Keratinocyte (primary cell): ENCODE results near the gene CHAF1A. TPM values are rescaled to one million over a fixed set of nuclear protein-coding genes. Genes with fewer than 3 reads are reported as not detected.

Source experiments
- DNase-seq: peaks from one replicate; pipeline ENCODE4 v3.0.0-alpha.2; 2011; ENCODE audit warnings: low read depth, missing footprints, low spot score
- FAIRE-seq: peaks from 2 replicates; lab custom pipeline; 2011; peaks lifted over from hg19 to GRCh38; lab: Jason Lieb, UNC
- H2AFZ ChIP-seq: 2 replicates; pipeline ENCODE4 v1.6.0; 2012; ENCODE audit warnings: low read length, control low read depth, inconsistent platforms; ENCODE audit not compliant: control insufficient read depth
- H3K27ac ChIP-seq: 2 replicates; pipeline ENCODE4 v1.5.1; 2011; ENCODE audit warnings: low read length; ENCODE audit not compliant: control insufficient read depth, insufficient read depth
- H3K27me3 ChIP-seq: 3 replicates; pipeline ENCODE4 v1.6.0; 2011; ENCODE audit warnings: low read length; ENCODE audit not compliant: control insufficient read depth, insufficient read depth; ENCODE audit errors: extremely low read depth
- H3K36me3 ChIP-seq, 2 experiments: 2 replicates in 1 of 2; 3 replicates in 1 of 2; pipeline ENCODE4 v1.5.1; 2011; ENCODE audit warnings: low read length in 2 of 2, mild to moderate bottlenecking in 1 of 2; ENCODE audit not compliant: control insufficient read depth in 2 of 2, insufficient read depth in 2 of 2; ENCODE audit errors: extremely low read depth in 1 of 2
- H3K4me1 ChIP-seq: 3 replicates; pipeline ENCODE4 v1.5.1; 2011; ENCODE audit warnings: low read length; ENCODE audit not compliant: control insufficient read depth, insufficient read depth; ENCODE audit errors: extremely low read depth
- H3K4me2 ChIP-seq: 3 replicates; pipeline ENCODE4 v1.6.0; 2011; ENCODE audit warnings: low read depth, low read length; ENCODE audit not compliant: control insufficient read depth, insufficient read depth; ENCODE audit errors: extremely low read depth
- H3K4me3 ChIP-seq, 3 experiments: fragments of 200-600 bp in 1 of 3; sonication (generic) in 1 of 3; 2 replicates in 2 of 3; 3 replicates in 1 of 3; pipeline ENCODE4 v1.5.1; 2011 to 2016; ENCODE audit warnings: low read length in 3 of 3, mild to moderate bottlenecking in 3 of 3, control low read depth in 2 of 3, inconsistent platforms in 1 of 3, low read depth in 1 of 3, mixed read lengths in 1 of 3, mixed run types in 1 of 3, moderate library complexity in 1 of 3; ENCODE audit not compliant: control insufficient read depth in 2 of 3, insufficient read depth in 2 of 3; ENCODE audit errors: extremely low read depth in 1 of 3
- H3K79me2 ChIP-seq: 2 replicates; pipeline ENCODE4 v1.6.0; 2012; ENCODE audit warnings: low read length; ENCODE audit not compliant: control insufficient read depth, insufficient read depth
- H3K9ac ChIP-seq: 3 replicates; pipeline ENCODE4 v1.6.0; 2011; ENCODE audit warnings: low read length; ENCODE audit not compliant: control insufficient read depth, insufficient read depth; ENCODE audit errors: extremely low read depth
- H3K9me1 ChIP-seq: 3 replicates; pipeline ENCODE4 v1.6.0; 2011; ENCODE audit warnings: low read length; ENCODE audit not compliant: control insufficient read depth, insufficient read depth; ENCODE audit errors: extremely low read depth
- H3K9me3 ChIP-seq: 2 replicates; pipeline ENCODE4 v1.5.1; 2012; ENCODE audit warnings: low read depth, low read length; ENCODE audit not compliant: control insufficient read depth
- H4K20me1 ChIP-seq: 3 replicates; pipeline ENCODE4 v1.6.0; 2011; ENCODE audit warnings: low read length; ENCODE audit not compliant: control insufficient read depth, insufficient read depth; ENCODE audit errors: extremely low read depth
- EZH2 ChIP-seq: IDR thresholded peaks from one replicate; pipeline ENCODE4 v1.6.1; 2012; ENCODE audit warnings: inconsistent platforms, mild to moderate bottlenecking, low read length, moderate library complexity
- dilution Hi-C: fragments of 300-500 bp; cut with MboI; formaldehyde crosslinking; loops from one replicate; pipeline ENCODE4 v1.7.0; 2020; ENCODE audit warnings: low sequenced_read_pairs; ENCODE audit not compliant: extremely low pct_ligation_motif_present
- polyA plus RNA-seq, 5 experiments: library from polyadenylated mRNA; depleted of rRNA in 3 of 5; stranded (reverse) in 3 of 5; stranded (forward) in 1 of 5; unstranded in 1 of 5; fragments of >200 nt; gene quantifications; 1 replicate in 1 of 5; 2 replicates in 3 of 5; 3 replicates in 1 of 5; pipeline versions ENCODE4 v1.2.1 to v1.2.3, GENCODE V29; 2011 to 2012; ENCODE audit warnings: missing spikeins in 2 of 5, low read depth in 1 of 5, low replicate concordance in 1 of 5
- TF ChIP-seq, protein P1 (sequence below), 3 experiments: IDR thresholded peaks in 1 of 3; conservative IDR thresholded peaks in 1 of 3; optimal IDR thresholded peaks in 1 of 3; 2 replicates in 2 of 3; 3 replicates in 1 of 3; pipeline versions ENCODE3 to v1.5.1; 2011; ENCODE audit warnings: low read length in 3 of 3, mild to moderate bottlenecking in 3 of 3, moderate library complexity in 2 of 3, control low read depth in 1 of 3, inconsistent platforms in 1 of 3; ENCODE audit not compliant: insufficient read depth in 2 of 3; ENCODE audit errors: extremely low read depth in 1 of 3

Gene CHAF1A
- polyA plus RNA-seq, 1 donor (not counting 4 experiments of a cell fraction or from before 2014, with no cell fraction given), result 10.6 TPM

DNA sequence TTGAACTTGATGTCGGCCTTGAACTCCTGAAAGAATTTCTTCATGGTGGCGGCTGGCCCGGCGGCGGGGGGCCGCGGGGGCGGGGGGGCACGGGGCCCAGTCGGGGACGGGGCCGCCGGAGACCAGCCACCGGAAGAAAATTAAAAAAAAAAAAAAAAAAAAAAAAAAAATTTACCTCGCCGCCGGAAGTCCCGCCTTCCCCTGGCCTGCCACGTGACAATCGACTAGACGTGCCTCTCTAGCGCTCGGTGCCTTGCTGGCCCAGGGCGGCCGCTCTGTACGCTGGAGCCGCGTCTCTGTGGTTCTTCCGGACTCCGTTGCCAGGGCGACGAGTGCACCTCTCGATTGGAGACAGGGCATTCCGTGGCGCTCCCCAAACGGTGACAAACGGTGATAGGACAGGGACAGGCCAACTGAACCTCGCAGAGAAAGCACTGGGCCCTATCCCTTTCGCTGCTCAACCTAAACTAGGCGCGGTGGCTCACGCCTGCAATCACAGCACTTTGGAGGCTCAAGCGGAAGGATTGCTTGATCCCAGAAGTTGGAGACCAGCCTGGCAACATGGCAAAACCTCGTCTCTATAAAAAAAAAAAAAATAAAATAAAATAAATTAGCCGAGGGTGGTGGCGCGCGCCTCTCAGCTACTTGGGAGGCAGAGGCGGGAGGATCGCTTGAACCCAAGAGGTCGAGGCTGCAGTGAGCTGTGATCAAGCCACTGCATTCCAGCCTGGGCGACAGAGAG is 55.4 kb downstream of the CHAF1A start, which contains the start of gene UBXN6:
Gene UBXN6, minus strand, starts transcription at position 141 of the 742 bp plus-strand sequence. Its CDS starts 97 bp downstream, at position 44.
- TF ChIP-seq EZH2, result no peak
- TF ChIP-seq, protein P1, sequence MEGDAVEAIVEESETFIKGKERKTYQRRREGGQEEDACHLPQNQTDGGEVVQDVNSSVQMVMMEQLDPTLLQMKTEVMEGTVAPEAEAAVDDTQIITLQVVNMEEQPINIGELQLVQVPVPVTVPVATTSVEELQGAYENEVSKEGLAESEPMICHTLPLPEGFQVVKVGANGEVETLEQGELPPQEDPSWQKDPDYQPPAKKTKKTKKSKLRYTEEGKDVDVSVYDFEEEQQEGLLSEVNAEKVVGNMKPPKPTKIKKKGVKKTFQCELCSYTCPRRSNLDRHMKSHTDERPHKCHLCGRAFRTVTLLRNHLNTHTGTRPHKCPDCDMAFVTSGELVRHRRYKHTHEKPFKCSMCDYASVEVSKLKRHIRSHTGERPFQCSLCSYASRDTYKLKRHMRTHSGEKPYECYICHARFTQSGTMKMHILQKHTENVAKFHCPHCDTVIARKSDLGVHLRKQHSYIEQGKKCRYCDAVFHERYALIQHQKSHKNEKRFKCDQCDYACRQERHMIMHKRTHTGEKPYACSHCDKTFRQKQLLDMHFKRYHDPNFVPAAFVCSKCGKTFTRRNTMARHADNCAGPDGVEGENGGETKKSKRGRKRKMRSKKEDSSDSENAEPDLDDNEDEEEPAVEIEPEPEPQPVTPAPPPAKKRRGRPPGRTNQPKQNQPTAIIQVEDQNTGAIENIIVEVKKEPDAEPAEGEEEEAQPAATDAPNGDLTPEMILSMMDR (optimal IDR thresholded peaks at IDR 0.05 in 1 of 3, IDR thresholded peaks at IDR 0.05 in 1 of 3, conservative IDR thresholded peaks at IDR 0.05 in 1 of 3; ENCODE audit: extremely low read depth in 1 of 3, insufficient read depth in 2 of 3, low read length in 3 of 3), result no peak
- Histone ChIP-seq H3K36me3 (peaks cover 3 to 9% of the 10 kb centered on the region in 2 experiments), H3K79me2 (peaks cover 25% of the 10 kb centered on the region), H2AFZ (peak within 1 kb of the TSS; percentile 91), H3K9me1 (no peaks in the 10 kb centered on the region), H3K4me1 (peaks cover 26% of the 10 kb centered on the region), H3K4me3 (peak within 1 kb of the TSS; percentile 46 to 84 (median 78)), H3K9ac (peak within 1 kb of the TSS; percentile 88), H3K9me3 (no peaks in the 10 kb centered on the region), H4K20me1 (no peaks in the 10 kb centered on the region), H3K27ac (peak within 1 kb of the TSS; percentile 85), H3K27me3 (no peaks in the 10 kb centered on the region), H3K4me2 (peak within 1 kb of the TSS; percentile 88)
- FAIRE-seq (peak; percentile 87), DNase-seq (peak; percentile 77)
- dilution Hi-C loops, result no loop called here

DNA sequence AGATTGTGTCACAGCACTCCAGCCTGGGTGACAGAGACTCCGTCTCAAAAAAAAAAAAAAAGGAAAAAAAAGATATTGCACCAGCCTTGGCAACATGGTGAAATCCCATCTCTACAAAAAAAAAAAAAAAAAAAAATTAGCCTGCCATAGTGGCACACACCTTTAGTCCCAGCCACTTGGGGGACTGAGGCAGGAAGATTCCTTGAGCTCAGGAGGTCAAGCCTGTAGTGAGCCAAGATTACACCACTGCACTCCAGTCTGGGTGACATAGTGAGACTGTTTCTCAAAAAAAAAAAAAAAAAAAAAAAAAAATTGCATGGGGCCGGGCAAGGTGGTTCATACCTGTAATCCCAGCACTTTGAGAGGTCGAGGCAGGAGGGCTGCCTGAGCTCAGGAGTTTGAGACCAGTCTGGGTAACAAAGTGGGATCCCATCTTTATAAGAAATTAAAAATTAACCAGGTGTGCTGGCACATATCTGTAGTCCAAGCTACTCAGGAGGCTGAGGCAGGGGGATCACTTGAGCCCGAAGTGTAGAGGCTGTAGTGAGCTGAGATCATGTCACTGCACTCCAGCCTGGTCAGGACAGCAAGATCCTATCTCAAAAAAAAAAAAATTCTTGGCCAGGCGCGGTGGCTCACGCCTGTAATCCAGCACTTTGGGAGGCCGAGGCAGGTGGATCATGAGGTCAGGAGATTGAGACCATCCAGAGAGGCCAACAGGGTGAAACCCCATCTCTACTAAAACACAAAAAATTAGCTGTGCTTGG is 62.6 kb downstream of the CHAF1A start:
- no peak overlapping the region for H3K27ac ChIP-seq
- no peaks in the 10 kb centered on the region for H3K36me3 ChIP-seq
- H3K27me3 ChIP-seq, result no peaks in the 10 kb centered on the region
- no peaks in the 10 kb centered on the region for H3K9me1 ChIP-seq
- H3K9me3 ChIP-seq, result no peaks in the 10 kb centered on the region
- dilution Hi-C loops, result no loop called here
- no peak overlapping the region for H2AFZ ChIP-seq
- FAIRE-seq, result no peak
- H3K4me1 ChIP-seq, result no peaks in the 10 kb centered on the region
- no peak for TF ChIP-seq EZH2
- TF ChIP-seq, protein P1 (optimal IDR thresholded peaks at IDR 0.05 in 1 of 3, IDR thresholded peaks at IDR 0.05 in 1 of 3, conservative IDR thresholded peaks at IDR 0.05 in 1 of 3; ENCODE audit: extremely low read depth in 1 of 3, insufficient read depth in 2 of 3, low read length in 3 of 3), result no peak
- H3K4me3 ChIP-seq, result no peak overlapping the region
- no peak overlapping the region for H3K4me2 ChIP-seq
- no peak for DNase-seq
- no peaks in the 10 kb centered on the region for H4K20me1 ChIP-seq
- no peak overlapping the region for H3K9ac ChIP-seq
- H3K79me2 ChIP-seq, result no peaks in the 10 kb centered on the region
